Gastroesophageal sphincter (tissue), 3 donors: ENCODE data around the gene GRIK2.

Experiments
- CTCF ChIP-seq, 4 experiments: fragments of 200-600 bp in 2 of 4; fragments of 450-650 bp in 2 of 4; sonication (generic) in 1 of 4; IDR thresholded peaks; one replicate each; pipeline ENCODE4 v1.5.1; 2017 to 2019; ENCODE audit warnings: antibody characterized with exemption in 4 of 4, mild to moderate bottlenecking in 2 of 4, moderate library complexity in 2 of 4
- EP300 ChIP-seq: sonication (generic); formaldehyde crosslinking; IDR thresholded peaks from one replicate; pipeline ENCODE4 v1.6.1; 2017; ENCODE audit warnings: antibody characterized with exemption, mild to moderate bottlenecking
- POLR2A ChIP-seq, 2 donors: fragments of 450-650 bp; IDR thresholded peaks; one replicate each; pipeline ENCODE4 v1.6.1; 2017; ENCODE audit warnings: antibody characterized with exemption in 2 of 2, mild to moderate bottlenecking in 2 of 2, moderate library complexity in 1 of 2
- POLR2AphosphoS5 ChIP-seq: sonication (generic); formaldehyde crosslinking; IDR thresholded peaks from one replicate; pipeline ENCODE4 v1.6.1; 2017; ENCODE audit warnings: antibody characterized with exemption

- TF ChIP-seq CTCF (IDR thresholded peaks at IDR 0.05) (no peak), EP300 (no peak), POLR2AphosphoS5 (no peak), POLR2A (IDR thresholded peaks at IDR 0.05) (no peak)
These were observed 412.7 kb downstream of the GRIK2 start for GRCh38 chr6:101806241-101806640.
